Panc1 (cell line): Measurements from ENCODE around the gene LUZP2. TPM values are rescaled to one million over a fixed set of nuclear protein-coding genes. Genes with fewer than 3 reads are reported as not detected.

ENCODE experiments used
- ATAC-seq: fragments of 200-7000 bp; cut with Tn5 transposase; 2 replicates; pipeline ENCODE4 v1.9.1; 2020; ENCODE audit warnings: mild to moderate bottlenecking, moderate library complexity
- Bru-seq: library from RNA; stranded (reverse); fragments of 400-500 nt; gene quantifications from one replicate; lab custom pipeline; 2021; lab: Mats Ljungman, UMichigan
- BruChase-seq, 2 experiments: library from RNA; stranded (reverse); fragments of 400-500 nt; gene quantifications; one replicate each; lab custom pipeline; 2021; lab: Mats Ljungman, UMichigan
- BruUV-seq: library from RNA; stranded (reverse); fragments of 400-500 nt; replicated peaks from 2 replicates; lab custom pipeline; 2021; lab: Mats Ljungman, UMichigan
- CTCF ChIA-PET: fragments of 300-600 bp; sonication (Branson Sonifier 250); formaldehyde crosslinking; loops from one replicate; lab custom pipeline; 2022; ENCODE audit warnings: antibody characterized with exemption; lab: Charles Lee
- POLR2A ChIA-PET: fragments of 300-600 bp; sonication (Branson Sonifier 250); formaldehyde crosslinking; loops from one replicate; lab custom pipeline; 2022; ENCODE audit warnings: antibody characterized with exemption; lab: Charles Lee
- DNase-seq: peaks from one replicate; pipeline ENCODE4 v3.0.0-alpha.2; 2010; ENCODE audit warnings: low read depth, low spot score
- H3K27ac ChIP-seq: 2 replicates; pipeline ENCODE4 v1.5.1; 2011; ENCODE audit warnings: mild to moderate bottlenecking, low read length, inconsistent platforms
- H3K27me3 ChIP-seq: fragments of 200-500 bp; sonication (Bioruptor generic); 2 replicates; pipeline ENCODE4 v1.6.0; 2014; ENCODE audit warnings: low read length, inconsistent platforms; ENCODE audit not compliant: control insufficient read depth, insufficient read depth
- H3K36me3 ChIP-seq: fragments of 200-500 bp; sonication (Bioruptor generic); 2 replicates; pipeline ENCODE4 v1.5.1; 2014; ENCODE audit warnings: inconsistent platforms, mild to moderate bottlenecking, low read length, moderate library complexity; ENCODE audit not compliant: control insufficient read depth, insufficient read depth
- H3K4me1 ChIP-seq: 2 replicates; pipeline ENCODE4 v1.5.1; 2011; ENCODE audit warnings: inconsistent platforms, mild to moderate bottlenecking, low read length, moderate library complexity; ENCODE audit not compliant: control insufficient read depth, insufficient read depth
- H3K4me3 ChIP-seq, 2 experiments: 2 replicates each; pipeline ENCODE4 v1.5.1; 2011 to 2012; ENCODE audit warnings: low read depth in 2 of 2, low read length in 2 of 2, mild to moderate bottlenecking in 2 of 2, inconsistent platforms in 1 of 2, moderate library complexity in 1 of 2
- H3K9me3 ChIP-seq: fragments of 200-500 bp; sonication (Bioruptor generic); 2 replicates; pipeline ENCODE4 v1.5.1; 2014; ENCODE audit warnings: low read depth, mild to moderate bottlenecking, inconsistent platforms, low read length, moderate library complexity; ENCODE audit not compliant: control insufficient read depth, insufficient read depth
- POLR2AphosphoS5 ChIP-seq: IDR thresholded peaks from 2 replicates; pipeline ENCODE4 v1.6.1; 2012; ENCODE audit warnings: mild to moderate bottlenecking, low read depth, low read length, moderate library complexity
- SIN3A ChIP-seq: IDR thresholded peaks from 2 replicates; pipeline ENCODE4 v1.6.1; 2012; ENCODE audit warnings: low read depth, mild to moderate bottlenecking, low read length, moderate library complexity, borderline replicate concordance; ENCODE audit not compliant: insufficient read depth
- TCF7L2 ChIP-seq: IDR thresholded peaks from 2 replicates; pipeline ENCODE4 v1.6.1; 2011; ENCODE audit warnings: mild to moderate bottlenecking, low read depth, low read length, inconsistent platforms
- in situ Hi-C: cut with HindIII; loops from 2 replicates; pipeline ENCODE4 v1.10.0; 2016; ENCODE audit warnings: low sequenced_read_pairs, low pct_unique_long_range_greater_than_20kb
- intact Hi-C: fragments of 100-400 bp; cut with micrococcal nuclease; formaldehyde crosslinking; loops from one replicate; pipeline ENCODE4 v1.10.0; 2022; ENCODE audit not compliant: unreplicated experiment
- long read RNA-seq: library from polyadenylated mRNA; unstranded; transcript quantifications from one replicate; pipeline ENCODE4 v2.0.0, GENCODE V29; 2021; ENCODE audit not compliant: unreplicated experiment
- polyA plus RNA-seq: library from polyadenylated mRNA; unstranded; fragments of >200 nt; gene quantifications from one replicate; pipeline ENCODE4 v1.2.1, GENCODE V29; 2012; ENCODE audit warnings: missing spikeins; ENCODE audit not compliant: insufficient read length
- total RNA-seq: library from RNA; stranded (reverse); gene quantifications from one replicate; pipeline ENCODE4 v1.2.1, GENCODE V29; 2021; ENCODE audit not compliant: unreplicated experiment
- TF ChIP-seq, protein P1 (sequence below): fragments of 450-650 bp; IDR thresholded peaks from 2 replicates; pipeline ENCODE4 v1.5.1; 2017; ENCODE audit warnings: mild to moderate bottlenecking
- TF ChIP-seq, protein P2 (sequence below), 2 experiments: IDR thresholded peaks; 2 replicates each; pipeline ENCODE4 v1.6.1; 2011 to 2012; ENCODE audit warnings: low read depth in 2 of 2, control low read depth in 1 of 2, low read length in 1 of 2, mild to moderate bottlenecking in 1 of 2, moderate library complexity in 1 of 2; ENCODE audit not compliant: insufficient read depth in 1 of 2

Gene LUZP2
- total RNA-seq (0.18 TPM), Bru-seq, nascent RNA (percentile 18 among the genes with signal in this experiment), BruChase-seq, experiment 1, labeled RNA remaining after a 2-hour chase (percentile 13 among the genes with signal in this experiment), BruChase-seq, experiment 2, labeled RNA remaining after a 6-hour chase (percentile 13 among the genes with signal in this experiment)
- 0.27 TPM for polyA plus RNA-seq
- long read RNA-seq = 0 reads

DNA sequence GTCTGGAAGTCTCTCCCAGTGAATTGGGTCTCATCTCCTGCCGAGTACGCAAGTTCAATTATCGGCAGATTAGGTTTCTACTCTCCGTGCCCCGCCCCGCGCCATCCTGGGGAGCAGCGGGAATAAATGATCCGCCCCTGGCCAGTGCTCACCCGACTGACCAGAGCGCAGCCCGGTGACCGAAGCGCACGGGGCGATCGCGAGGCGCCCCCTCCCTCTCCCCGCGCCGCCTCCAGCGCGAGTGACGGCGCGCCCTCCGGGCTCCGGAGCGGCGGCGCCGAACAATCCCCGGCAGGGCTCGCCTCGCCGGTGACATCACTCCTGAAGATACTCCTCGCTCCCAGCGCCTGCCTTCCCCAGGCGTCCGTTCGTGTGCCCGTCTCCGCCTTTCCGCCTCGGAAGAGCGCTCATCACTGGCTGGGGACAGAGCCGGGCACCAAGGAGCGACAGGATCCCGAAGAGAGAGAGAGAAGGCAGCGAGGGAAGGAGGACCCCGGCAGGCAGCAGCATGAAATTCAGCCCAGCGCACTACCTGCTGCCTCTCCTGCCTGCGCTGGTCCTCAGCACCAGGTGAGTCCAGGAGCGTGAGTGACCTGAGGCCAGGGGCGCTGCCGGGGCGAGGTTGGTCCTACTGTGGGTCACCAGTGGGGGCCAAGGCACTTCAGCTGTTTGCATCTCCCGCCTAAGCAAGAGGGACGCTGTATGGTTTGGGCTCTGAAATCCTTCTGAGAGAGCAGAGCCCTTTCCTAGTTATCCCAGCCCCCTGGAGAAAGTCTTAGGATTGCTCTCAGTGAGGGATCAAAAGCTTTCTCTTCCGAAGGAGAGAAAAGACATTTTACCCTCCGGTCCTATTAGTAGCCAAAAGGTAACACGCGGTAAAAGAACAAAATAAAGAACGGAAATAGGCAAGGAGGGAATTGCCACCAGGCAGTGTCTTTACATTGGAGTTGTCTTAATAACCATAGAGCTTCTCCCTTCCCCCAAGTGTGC lies at the start of gene LUZP2:
Gene LUZP2 (plus strand): TSS at position 318 of the 990 bp plus-strand sequence.
- Histone ChIP-seq H3K27me3 (peaks cover 26% of the 10 kb centered on the region), H3K36me3 (no peaks in the 10 kb centered on the region), H3K27ac (no peak within 1 kb of the TSS), H3K4me1 (peaks cover 4% of the 10 kb centered on the region; the same call in 1 of the 2 replicates), H3K4me3 (peak within 1 kb of the TSS; percentile 47 to 50), H3K9me3 (no peaks in the 10 kb centered on the region)
- no peak for TF ChIP-seq POLR2AphosphoS5
- TF ChIP-seq, protein P1, sequence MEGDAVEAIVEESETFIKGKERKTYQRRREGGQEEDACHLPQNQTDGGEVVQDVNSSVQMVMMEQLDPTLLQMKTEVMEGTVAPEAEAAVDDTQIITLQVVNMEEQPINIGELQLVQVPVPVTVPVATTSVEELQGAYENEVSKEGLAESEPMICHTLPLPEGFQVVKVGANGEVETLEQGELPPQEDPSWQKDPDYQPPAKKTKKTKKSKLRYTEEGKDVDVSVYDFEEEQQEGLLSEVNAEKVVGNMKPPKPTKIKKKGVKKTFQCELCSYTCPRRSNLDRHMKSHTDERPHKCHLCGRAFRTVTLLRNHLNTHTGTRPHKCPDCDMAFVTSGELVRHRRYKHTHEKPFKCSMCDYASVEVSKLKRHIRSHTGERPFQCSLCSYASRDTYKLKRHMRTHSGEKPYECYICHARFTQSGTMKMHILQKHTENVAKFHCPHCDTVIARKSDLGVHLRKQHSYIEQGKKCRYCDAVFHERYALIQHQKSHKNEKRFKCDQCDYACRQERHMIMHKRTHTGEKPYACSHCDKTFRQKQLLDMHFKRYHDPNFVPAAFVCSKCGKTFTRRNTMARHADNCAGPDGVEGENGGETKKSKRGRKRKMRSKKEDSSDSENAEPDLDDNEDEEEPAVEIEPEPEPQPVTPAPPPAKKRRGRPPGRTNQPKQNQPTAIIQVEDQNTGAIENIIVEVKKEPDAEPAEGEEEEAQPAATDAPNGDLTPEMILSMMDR = no peak
- no peak for TF ChIP-seq TCF7L2
- no peak for TF ChIP-seq SIN3A
- TF ChIP-seq, protein P2, sequence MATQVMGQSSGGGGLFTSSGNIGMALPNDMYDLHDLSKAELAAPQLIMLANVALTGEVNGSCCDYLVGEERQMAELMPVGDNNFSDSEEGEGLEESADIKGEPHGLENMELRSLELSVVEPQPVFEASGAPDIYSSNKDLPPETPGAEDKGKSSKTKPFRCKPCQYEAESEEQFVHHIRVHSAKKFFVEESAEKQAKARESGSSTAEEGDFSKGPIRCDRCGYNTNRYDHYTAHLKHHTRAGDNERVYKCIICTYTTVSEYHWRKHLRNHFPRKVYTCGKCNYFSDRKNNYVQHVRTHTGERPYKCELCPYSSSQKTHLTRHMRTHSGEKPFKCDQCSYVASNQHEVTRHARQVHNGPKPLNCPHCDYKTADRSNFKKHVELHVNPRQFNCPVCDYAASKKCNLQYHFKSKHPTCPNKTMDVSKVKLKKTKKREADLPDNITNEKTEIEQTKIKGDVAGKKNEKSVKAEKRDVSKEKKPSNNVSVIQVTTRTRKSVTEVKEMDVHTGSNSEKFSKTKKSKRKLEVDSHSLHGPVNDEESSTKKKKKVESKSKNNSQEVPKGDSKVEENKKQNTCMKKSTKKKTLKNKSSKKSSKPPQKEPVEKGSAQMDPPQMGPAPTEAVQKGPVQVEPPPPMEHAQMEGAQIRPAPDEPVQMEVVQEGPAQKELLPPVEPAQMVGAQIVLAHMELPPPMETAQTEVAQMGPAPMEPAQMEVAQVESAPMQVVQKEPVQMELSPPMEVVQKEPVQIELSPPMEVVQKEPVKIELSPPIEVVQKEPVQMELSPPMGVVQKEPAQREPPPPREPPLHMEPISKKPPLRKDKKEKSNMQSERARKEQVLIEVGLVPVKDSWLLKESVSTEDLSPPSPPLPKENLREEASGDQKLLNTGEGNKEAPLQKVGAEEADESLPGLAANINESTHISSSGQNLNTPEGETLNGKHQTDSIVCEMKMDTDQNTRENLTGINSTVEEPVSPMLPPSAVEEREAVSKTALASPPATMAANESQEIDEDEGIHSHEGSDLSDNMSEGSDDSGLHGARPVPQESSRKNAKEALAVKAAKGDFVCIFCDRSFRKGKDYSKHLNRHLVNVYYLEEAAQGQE (IDR thresholded peaks at IDR 0.05; ENCODE audit: insufficient read depth in 1 of 2, low read depth in 2 of 2, low read length in 1 of 2) = no peak
- ChIA-PET CTCF (no interaction called here), POLR2A (no interaction called here)
- ATAC-seq (peak; percentile 84), DNase-seq (no peak)
- BruUV-seq = no TSS peak
- in situ Hi-C loops = no loop called here
- intact Hi-C loops = no loop called here

DNA sequence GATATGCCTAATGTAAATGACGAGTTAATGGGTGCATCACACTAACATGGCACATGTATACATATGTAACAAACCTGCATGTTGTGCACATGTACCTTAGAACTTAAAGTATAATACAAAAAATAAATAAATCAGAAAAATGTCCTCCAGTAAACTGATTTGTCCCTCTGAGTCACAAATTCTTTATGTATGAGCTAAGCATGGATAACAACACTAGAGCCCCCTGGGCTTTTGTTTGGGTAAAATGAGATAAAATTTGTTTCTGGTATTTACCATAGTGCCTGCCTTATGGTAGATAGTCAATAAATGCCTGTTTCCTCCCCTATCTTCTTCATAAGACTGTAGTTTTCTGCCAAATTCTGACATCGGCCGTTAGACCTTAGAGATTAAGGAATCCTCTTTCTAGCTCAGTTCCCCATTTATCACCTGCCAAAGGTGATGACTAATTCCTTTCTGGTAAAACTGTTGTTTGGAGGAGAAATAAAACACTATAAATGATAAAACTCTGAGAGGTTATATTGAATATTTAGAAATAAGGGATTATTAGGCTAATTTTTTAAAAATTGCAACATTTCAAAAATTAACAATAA lies 43.6 kb upstream of the LUZP2 start:
- no peaks in the 10 kb centered on the region for H3K27me3 ChIP-seq
- H3K27ac ChIP-seq = no peak overlapping the region
- intact Hi-C loops = no loop called here
- TF ChIP-seq POLR2AphosphoS5 (no peak), SIN3A (no peak), TCF7L2 (no peak)
- TF ChIP-seq, protein P1 = no peak
- TF ChIP-seq, protein P2 (IDR thresholded peaks at IDR 0.05; ENCODE audit: insufficient read depth in 1 of 2, low read depth in 2 of 2, low read length in 1 of 2) = no peak
- no peaks in the 10 kb centered on the region for H3K4me1 ChIP-seq
- ATAC-seq (no peak), DNase-seq (no peak)
- no peaks in the 10 kb centered on the region for H3K36me3 ChIP-seq
- no peak overlapping the region for H3K4me3 ChIP-seq
- H3K9me3 ChIP-seq = peaks cover 3% of the 10 kb centered on the region; the same call in 1 of the 2 replicates
- in situ Hi-C loops = no loop called here
- POLR2A ChIA-PET = no interaction called here
- CTCF ChIA-PET = no interaction called here
- BruUV-seq = no TSS peak
